Breast epithelium (tissue), 3 donors: Measurements from ENCODE around the gene CXCL12.

Experiments
- CTCF ChIP-seq, 3 donors: fragments of 450-650 bp; IDR thresholded peaks; one replicate each; pipeline ENCODE4 v1.5.1; 2016 to 2017; ENCODE audit warnings: antibody characterized with exemption in 3 of 3, mild to moderate bottlenecking in 3 of 3, moderate library complexity in 3 of 3
- POLR2A ChIP-seq: fragments of 450-650 bp; IDR thresholded peaks from one replicate; pipeline ENCODE4 v1.6.1; 2016; ENCODE audit warnings: antibody characterized with exemption, mild to moderate bottlenecking, moderate library complexity
- POLR2AphosphoS5 ChIP-seq, 3 donors: sonication (generic); formaldehyde crosslinking; IDR thresholded peaks; one replicate each; pipeline ENCODE4 v1.6.1; 2017; ENCODE audit warnings: antibody characterized with exemption in 3 of 3

- TF ChIP-seq CTCF (IDR thresholded peaks at IDR 0.05) (no peak), POLR2A (no peak), POLR2AphosphoS5 (IDR thresholded peaks at IDR 0.05) (no peak)
Observed at GRCh38 chr10:44404741-44405437, 20.0 kb upstream of the CXCL12 start.
